ENCODE data around the gene RARG.

The RARG gene

GRCh38 chr12:53198486-53199110, 33.4 kb downstream of the RARG start:
- H3K4me1 ChIP-seq (ENCODE audit: control insufficient read depth, insufficient read depth, low read depth, low read length): peaks cover 4% of the 10 kb centered on the region
- WGBS: 93% methylated on average over 5 of the region's 5 CpGs
- no peak overlapping the region for H3K4me2 ChIP-seq (ENCODE audit: low read length, poor library complexity, severe bottlenecking)

GRCh38 chr12:53197011-53197640, 34.9 kb downstream of the RARG start:
- H3K4ac ChIP-seq (ENCODE audit: low read depth in 1 of 2, low read length in 2 of 2): no peak overlapping the region
- no peak overlapping the region for H2BK120ac ChIP-seq (ENCODE audit: low read depth, low read length)
- H3K23ac ChIP-seq (ENCODE audit: low read length in 2 of 2): no peak overlapping the region
- peaks cover 8 to 11% of the 10 kb centered on the region in 2 experiments for H3K36me3 ChIP-seq (ENCODE audit: control insufficient read depth in 1 of 2, insufficient read depth in 2 of 2, low read depth in 1 of 2, low read length in 2 of 2)
- WGBS: 82% methylated on average over 19 of the region's 19 CpGs
- H2BK5ac ChIP-seq (ENCODE audit: low read depth, low read length, poor library complexity, severe bottlenecking): no peak overlapping the region
- peak overlapping the region in 1 of 2 experiments; percentile 29 for H2BK12ac ChIP-seq (ENCODE audit: low read length in 2 of 2)
- peaks cover 4% of the 10 kb centered on the region for H3K4me1 ChIP-seq (ENCODE audit: control insufficient read depth, insufficient read depth, low read depth, low read length)
- no peak overlapping the region for H3K27ac ChIP-seq (ENCODE audit: low read length, poor library complexity, severe bottlenecking)
- H2BK15ac ChIP-seq (ENCODE audit: low read depth, poor library complexity, severe bottlenecking): no peak overlapping the region
- H4K8ac ChIP-seq (ENCODE audit: low read length): peak overlapping the region; percentile 24
- peak overlapping the region in 1 of 2 experiments; percentile 37 for H3K18ac ChIP-seq (ENCODE audit: low read depth in 1 of 2, low read length in 2 of 2)
- H3K27me3 ChIP-seq (ENCODE audit: control insufficient read depth in 1 of 2, insufficient read depth in 1 of 2, low read length in 2 of 2): peaks cover 0 to 58% of the 10 kb centered on the region in 2 experiments
- no peak overlapping the region for H2AK5ac ChIP-seq (ENCODE audit: low read length, severe bottlenecking)
- H3K4me2 ChIP-seq (ENCODE audit: low read length, poor library complexity, severe bottlenecking): no peak overlapping the region
- H3K4me3 ChIP-seq (ENCODE audit: insufficient read depth in 1 of 2, low read depth in 1 of 2, low read length in 2 of 2): no peak overlapping the region
- no peak overlapping the region for H3K14ac ChIP-seq (ENCODE audit: low read length in 2 of 2)
- DNase-seq: no peak
- H2AFZ ChIP-seq (ENCODE audit: low read depth, low read length): no peak overlapping the region
- no peaks in the 10 kb centered on the region for H3K9me3 ChIP-seq (ENCODE audit: control insufficient read depth, low read length)
- H4K91ac ChIP-seq (ENCODE audit: low read length): no peak overlapping the region
- peak overlapping the region; percentile 26 for H3K9ac ChIP-seq (ENCODE audit: low read length)
- H3K79me1 ChIP-seq (replicated peaks; ENCODE audit: low read length, poor library complexity, severe bottlenecking): no peaks in the 10 kb centered on the region

More at GRCh38 chr12:53198486-53199110, 33.4 kb downstream of the RARG start:
- Histone ChIP-seq H3K14ac (ENCODE audit: low read length in 2 of 2) (no peak overlapping the region), H3K36me3 (ENCODE audit: control insufficient read depth in 1 of 2, insufficient read depth in 2 of 2, low read depth in 1 of 2, low read length in 2 of 2) (peaks cover 0 to 6% of the 10 kb centered on the region in 2 experiments), H2BK120ac (ENCODE audit: low read depth, low read length) (no peak overlapping the region), H2BK15ac (ENCODE audit: low read depth, poor library complexity, severe bottlenecking) (no peak overlapping the region), H3K27me3 (ENCODE audit: control insufficient read depth in 1 of 2, insufficient read depth in 1 of 2, low read length in 2 of 2) (peaks cover 0 to 56% of the 10 kb centered on the region in 2 experiments), H3K9me3 (ENCODE audit: control insufficient read depth, low read length) (no peaks in the 10 kb centered on the region), H2BK5ac (ENCODE audit: low read depth, low read length, poor library complexity, severe bottlenecking) (no peak overlapping the region), H2AFZ (ENCODE audit: low read depth, low read length) (no peak overlapping the region), H3K18ac (ENCODE audit: low read depth in 1 of 2, low read length in 2 of 2) (peak overlapping the region in 1 of 2 experiments; percentile 46), H4K8ac (ENCODE audit: low read length) (peak overlapping the region; percentile 20), H3K23ac (ENCODE audit: low read length in 2 of 2) (no peak overlapping the region), H3K79me1 (replicated peaks; ENCODE audit: low read length, poor library complexity, severe bottlenecking) (no peaks in the 10 kb centered on the region), H2AK5ac (ENCODE audit: low read length, severe bottlenecking) (no peak overlapping the region), H4K91ac (ENCODE audit: low read length) (peak overlapping the region; percentile 70), H3K4me3 (ENCODE audit: insufficient read depth in 1 of 2, low read depth in 1 of 2, low read length in 2 of 2) (no peak overlapping the region), H3K9ac (ENCODE audit: low read length) (peak overlapping the region; percentile 72), H3K4ac (ENCODE audit: low read depth in 1 of 2, low read length in 2 of 2) (no peak overlapping the region), H2BK12ac (ENCODE audit: low read length in 2 of 2) (peak overlapping the region in 1 of 2 experiments; percentile 19), H3K27ac (ENCODE audit: low read length, poor library complexity, severe bottlenecking) (no peak overlapping the region)
- no peak for DNase-seq

- Histone ChIP-seq H2AFZ (ENCODE audit: low read depth, low read length) (no peak overlapping the region), H3K23ac (ENCODE audit: low read length in 2 of 2) (no peak overlapping the region), H3K18ac (ENCODE audit: low read depth in 1 of 2, low read length in 2 of 2) (no peak overlapping the region), H3K4me1 (ENCODE audit: control insufficient read depth, insufficient read depth, low read depth, low read length) (peaks cover 2% of the 10 kb centered on the region), H2BK15ac (ENCODE audit: low read depth, poor library complexity, severe bottlenecking) (no peak overlapping the region), H3K36me3 (ENCODE audit: control insufficient read depth in 1 of 2, insufficient read depth in 2 of 2, low read depth in 1 of 2, low read length in 2 of 2) (peaks cover 15 to 16% of the 10 kb centered on the region in 2 experiments), H4K91ac (ENCODE audit: low read length) (peak overlapping the region; percentile 27), H3K4me3 (ENCODE audit: insufficient read depth in 1 of 2, low read depth in 1 of 2, low read length in 2 of 2) (no peak overlapping the region), H2BK12ac (ENCODE audit: low read length in 2 of 2) (no peak overlapping the region), H4K8ac (ENCODE audit: low read length) (no peak overlapping the region), H3K4me2 (ENCODE audit: low read length, poor library complexity, severe bottlenecking) (no peak overlapping the region), H2BK120ac (ENCODE audit: low read depth, low read length) (no peak overlapping the region), H3K79me1 (replicated peaks; ENCODE audit: low read length, poor library complexity, severe bottlenecking) (no peaks in the 10 kb centered on the region), H2AK5ac (ENCODE audit: low read length, severe bottlenecking) (no peak overlapping the region), H3K4ac (ENCODE audit: low read depth in 1 of 2, low read length in 2 of 2) (no peak overlapping the region), H3K9ac (ENCODE audit: low read length) (no peak overlapping the region), H3K9me3 (ENCODE audit: control insufficient read depth, low read length) (no peaks in the 10 kb centered on the region), H2BK5ac (ENCODE audit: low read depth, low read length, poor library complexity, severe bottlenecking) (no peak overlapping the region), H3K14ac (ENCODE audit: low read length in 2 of 2) (no peak overlapping the region), H3K27ac (ENCODE audit: low read length, poor library complexity, severe bottlenecking) (no peak overlapping the region), H3K27me3 (ENCODE audit: control insufficient read depth in 1 of 2, insufficient read depth in 1 of 2, low read length in 2 of 2) (peaks cover 0 to 58% of the 10 kb centered on the region in 2 experiments)
- no peak for DNase-seq
- WGBS: 92% methylated on average over 14 of the region's 14 CpGs
These were observed 35.5 kb downstream of the RARG start for GRCh38 chr12:53196486-53196885.

Measured in mesenchymal stem cell (in vitro differentiated cells and primary cell).